NCI-H1417 (cell line): ENCODE measurements around the gene TYMS.

ENCODE experiments used
- DNase-seq, 3 experiments: peaks; one replicate each; lab custom pipeline; 2025; lab: John Stamatoyannopoulos, UW

Gene TYMS

GRCh38 chr18:647304-647703, 10.1 kb upstream of the TYMS start:
- DNase-seq: no peak

DNA sequence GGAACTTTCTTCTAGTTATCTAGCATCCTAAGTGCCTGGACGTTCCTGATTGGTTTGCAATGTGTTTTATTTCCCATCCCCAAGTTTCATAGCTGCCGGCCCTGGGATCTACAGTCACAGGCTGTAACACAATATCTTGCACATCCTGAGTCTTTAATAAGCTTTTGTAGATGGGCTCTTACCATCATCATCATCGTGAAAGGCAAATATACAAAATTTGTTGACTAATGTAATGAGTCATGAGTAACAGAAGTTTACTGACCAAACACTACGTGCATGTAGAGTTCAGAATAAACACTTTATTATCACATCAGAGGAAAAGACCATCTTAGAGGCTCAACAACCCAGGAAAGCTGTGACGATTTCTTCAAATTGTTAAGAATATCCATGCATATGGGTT, 8.1 kb upstream of the TYMS start:
- DNase-seq: peak in 1 of 3 experiments; percentile 12

GRCh38 chr18:650428-650858, 7.0 kb upstream of the TYMS start:
- DNase-seq: peak in 1 of 3 experiments; percentile 31

DNA sequence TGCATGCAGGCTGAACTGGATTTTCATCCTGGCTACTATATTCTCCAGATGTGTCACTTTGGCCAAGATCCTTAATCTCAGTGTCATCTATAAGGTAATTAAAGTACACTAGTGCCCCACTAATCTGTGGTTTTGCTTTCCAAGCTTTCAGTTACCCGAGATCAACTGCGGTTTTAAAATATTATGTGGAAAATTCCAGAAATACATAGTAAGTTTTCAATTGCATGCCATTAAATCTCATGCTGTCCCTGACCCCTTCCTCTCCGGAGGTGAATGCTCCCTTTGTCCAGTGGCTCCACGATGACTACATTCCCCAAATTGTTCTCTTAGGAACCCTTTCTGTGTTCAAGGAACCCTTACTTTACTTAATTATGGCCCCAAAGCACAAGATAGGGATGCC, 5.3 kb upstream of the TYMS start:
- no peak for DNase-seq

GRCh38 chr18:653512-653911, 3.9 kb upstream of the TYMS start:
- DNase-seq: peak in 1 of 3 experiments; percentile 50

DNA sequence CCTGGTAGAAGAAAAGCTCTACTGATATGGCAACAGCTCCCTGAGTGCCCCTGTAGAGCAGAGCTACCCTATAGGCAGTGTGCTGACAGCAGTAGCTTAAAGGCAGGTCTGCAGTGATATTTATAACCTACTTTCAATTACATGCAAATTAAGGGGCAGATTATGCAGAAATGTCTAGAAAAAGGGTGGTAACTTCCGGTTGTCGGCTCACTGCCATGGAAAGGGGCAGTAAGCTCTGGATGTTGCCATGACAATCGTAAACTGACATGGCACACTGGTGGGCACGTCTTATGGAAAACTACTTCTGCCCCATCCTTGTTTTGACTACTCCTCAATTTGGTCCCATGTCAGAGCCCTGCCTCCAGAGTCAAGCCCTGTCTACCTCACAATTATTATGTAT, 2.9 kb upstream of the TYMS start:
- DNase-seq: no peak

- DNase-seq: no peak
These were observed 2.0 kb upstream of the TYMS start for GRCh38 chr18:655445-655844.

DNA sequence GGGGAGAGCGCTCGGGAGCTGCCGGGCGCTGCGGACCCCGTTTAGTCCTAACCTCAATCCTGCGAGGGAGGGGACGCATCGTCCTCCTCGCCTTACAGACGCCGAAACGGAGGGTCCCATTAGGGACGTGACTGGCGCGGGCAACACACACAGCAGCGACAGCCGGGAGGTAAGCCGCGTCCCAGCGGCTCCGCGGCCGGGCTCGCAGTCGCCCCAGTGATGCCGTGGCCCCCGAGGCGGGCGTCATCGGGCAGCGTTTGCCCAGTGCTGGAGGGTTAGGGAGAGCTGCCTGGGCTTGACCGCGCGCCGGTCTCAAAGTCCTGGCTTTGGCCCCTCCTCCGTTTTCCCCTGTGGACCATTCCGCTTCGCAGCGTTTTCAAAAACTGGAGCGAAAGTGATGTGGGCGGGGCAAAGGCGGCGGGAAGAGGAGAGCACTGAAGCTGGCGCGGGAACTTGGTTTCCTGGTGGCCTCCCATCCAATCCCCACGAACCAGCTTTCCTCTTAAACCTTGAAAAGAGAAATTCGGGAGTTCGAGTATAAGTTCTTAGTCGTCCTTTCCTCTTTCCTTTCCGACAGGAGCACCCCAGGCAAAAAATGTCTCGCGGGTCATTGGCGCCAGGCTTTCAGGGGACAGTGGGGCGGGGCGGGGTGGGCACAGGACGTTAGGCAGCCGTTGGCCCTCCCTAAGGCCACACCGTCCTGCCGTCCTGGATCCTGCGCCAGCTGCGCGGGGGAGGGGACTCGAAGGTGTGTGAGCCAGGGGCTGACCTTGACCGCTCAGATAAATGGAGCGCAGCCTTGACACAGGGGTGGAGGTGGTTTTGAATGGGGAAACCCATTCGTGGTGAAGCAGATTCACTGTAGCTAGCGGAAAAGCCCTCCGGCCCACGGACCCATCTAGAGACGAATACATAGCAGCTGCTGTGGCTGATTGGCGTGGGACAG, 821 bp downstream of the TYMS start:
- peak; percentile 90 to 98 (median 96) for DNase-seq

DNA sequence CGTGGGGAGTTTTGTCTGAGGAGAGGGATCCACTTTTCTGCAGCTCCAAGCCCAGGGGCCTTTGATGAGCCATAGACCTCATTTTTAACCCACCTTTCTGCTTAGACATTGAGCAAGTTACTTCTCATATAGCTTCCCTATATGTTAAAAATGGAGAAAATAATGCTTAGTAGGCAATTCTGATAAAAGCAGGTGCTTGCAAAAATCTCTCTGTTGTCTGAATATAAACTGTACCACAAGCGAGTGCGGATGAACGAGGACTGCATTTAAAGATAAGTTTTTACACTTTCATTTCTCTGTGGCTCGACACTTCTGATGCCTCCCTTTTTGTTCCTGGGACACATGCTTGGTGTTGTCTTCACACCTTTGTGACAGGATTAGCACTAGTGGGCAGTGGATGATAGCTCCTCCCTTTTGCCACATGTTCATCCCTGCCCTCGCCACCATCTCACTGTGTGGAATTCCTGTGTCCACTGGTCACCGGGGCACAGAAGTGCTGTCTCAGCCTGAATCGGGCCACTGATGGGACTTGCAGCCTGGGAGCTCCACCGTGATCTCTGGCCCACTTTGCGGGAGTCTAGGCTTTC, 1.6 kb downstream of the TYMS start:
- DNase-seq: no peak

DNA sequence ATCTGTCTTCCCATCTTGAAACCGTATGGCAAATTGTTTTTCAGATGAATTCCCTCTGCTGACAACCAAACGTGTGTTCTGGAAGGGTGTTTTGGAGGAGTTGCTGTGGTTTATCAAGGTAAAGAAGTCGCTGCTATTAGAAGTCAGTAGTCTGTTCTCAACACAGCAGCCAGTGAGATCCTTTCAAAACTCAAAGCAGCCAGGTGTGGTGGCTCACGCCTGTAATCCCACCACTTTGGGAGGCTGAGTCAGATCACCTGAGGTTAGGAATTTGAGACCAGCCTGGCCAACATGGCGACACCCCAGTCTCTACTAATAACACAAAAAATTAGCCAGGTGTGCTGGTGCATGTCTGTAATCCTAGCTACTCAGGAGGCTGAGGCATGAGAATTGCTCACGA, 2.1 kb downstream of the TYMS start:
- DNase-seq: no peak

- no peak for DNase-seq
These were observed 4.7 kb downstream of the TYMS start for GRCh38 chr18:662197-662596.

GRCh38 chr18:666177-666576, 8.7 kb downstream of the TYMS start:
- DNase-seq: no peak

- no peak for DNase-seq
These were observed 9.2 kb downstream of the TYMS start for GRCh38 chr18:666628-667027.

- no peak for DNase-seq
These were observed 10.8 kb downstream of the TYMS start for GRCh38 chr18:668260-668659.

- no peak for DNase-seq
These were observed 11.6 kb downstream of the TYMS start for GRCh38 chr18:669077-669476.

DNA sequence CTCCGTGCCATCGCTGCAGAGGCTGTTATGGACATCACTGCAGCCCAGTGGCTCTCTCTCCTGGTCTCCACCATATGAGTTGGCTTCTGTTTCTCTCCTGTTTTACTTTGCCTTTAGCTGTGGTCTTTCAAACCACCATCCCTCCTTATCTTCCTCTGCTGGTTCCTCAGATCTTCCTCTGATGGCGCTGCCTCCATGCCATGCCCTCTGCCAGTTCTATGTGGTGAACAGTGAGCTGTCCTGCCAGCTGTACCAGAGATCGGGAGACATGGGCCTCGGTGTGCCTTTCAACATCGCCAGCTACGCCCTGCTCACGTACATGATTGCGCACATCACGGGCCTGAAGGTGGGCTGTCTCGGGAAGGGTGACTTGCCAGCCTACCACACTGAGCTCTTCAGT, 13.1 kb downstream of the TYMS start:
- no peak for DNase-seq

- no peak for DNase-seq
These were observed 14.0 kb downstream of the TYMS start for GRCh38 chr18:671405-671804.

DNA sequence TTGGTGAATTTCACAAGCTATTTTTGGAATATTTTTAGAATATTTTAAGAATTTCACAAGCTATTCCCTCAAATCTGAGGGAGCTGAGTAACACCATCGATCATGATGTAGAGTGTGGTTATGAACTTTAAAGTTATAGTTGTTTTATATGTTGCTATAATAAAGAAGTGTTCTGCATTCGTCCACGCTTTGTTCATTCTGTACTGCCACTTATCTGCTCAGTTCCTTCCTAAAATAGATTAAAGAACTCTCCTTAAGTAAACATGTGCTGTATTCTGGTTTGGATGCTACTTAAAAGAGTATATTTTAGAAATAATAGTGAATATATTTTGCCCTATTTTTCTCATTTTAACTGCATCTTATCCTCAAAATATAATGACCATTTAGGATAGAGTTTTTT, 15.9 kb downstream of the TYMS start:
- no peak for DNase-seq

GRCh38 chr18:673769-674168, 16.3 kb downstream of the TYMS start:
- no peak for DNase-seq

DNA sequence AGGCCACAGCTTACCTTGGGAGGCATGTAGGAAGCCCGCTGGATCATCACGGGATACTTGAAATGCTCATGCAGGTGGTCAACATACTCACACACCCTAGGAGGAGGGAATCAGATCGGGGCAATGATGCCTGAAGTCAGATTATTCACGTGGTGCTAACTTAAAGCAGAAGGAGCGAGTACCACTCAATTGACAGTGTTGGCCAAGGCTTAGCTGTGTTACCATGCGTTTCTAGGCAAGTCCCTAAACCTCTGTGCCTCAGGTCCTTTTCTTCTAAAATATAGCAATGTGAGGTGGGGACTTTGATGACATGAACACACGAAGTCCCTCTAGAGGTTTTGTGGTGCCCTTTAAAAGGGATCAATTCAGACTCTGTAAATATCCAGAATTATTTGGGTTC, 17.9 kb downstream of the TYMS start:
- no peak for DNase-seq

- no peak for DNase-seq
These were observed 18.6 kb downstream of the TYMS start for GRCh38 chr18:676069-676468.

GRCh38 chr18:676736-677135, 19.3 kb downstream of the TYMS start:
- no peak for DNase-seq

DNA sequence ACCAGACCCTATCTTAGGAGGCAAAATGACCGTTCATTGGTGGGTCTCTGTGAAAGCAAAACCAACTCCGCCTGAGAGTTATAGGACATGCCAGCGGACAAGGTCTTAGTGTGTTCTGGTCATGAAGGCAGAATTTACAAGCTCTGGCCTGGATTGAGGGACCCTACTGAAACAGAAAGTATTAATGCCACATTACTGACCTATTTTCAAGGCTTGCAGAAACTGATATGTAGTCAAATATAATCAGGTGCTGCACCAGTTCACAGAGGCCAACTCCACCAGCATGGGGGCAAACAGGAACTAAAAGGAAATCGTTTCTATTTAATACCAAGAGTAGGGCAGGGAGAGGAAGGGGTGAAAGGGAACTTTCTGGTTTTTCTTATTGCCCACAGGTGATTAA, 19.7 kb downstream of the TYMS start:
- DNase-seq: peak in 1 of 3 experiments; percentile 11
